ENCODE results near the gene DRD2.

DRD2 gene

DNA sequence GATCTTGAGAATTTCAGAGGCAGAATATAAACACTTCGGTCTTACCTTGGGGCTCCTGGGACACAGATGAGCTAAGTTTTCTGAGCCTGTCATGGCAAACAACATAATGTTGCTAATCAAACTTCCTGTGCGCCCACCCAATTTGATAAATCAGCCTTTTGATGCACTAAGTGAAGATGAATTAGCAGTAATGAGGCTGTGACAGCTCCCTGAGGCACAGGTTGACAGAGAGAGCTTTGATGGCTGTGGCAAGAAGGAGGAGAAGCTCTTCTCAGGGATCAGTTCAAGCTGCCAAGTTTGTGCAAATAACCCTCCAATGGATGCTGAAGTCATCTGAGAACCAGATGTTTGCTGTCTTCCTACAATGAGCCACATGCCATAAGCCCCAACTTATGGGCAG is 34.4 kb downstream of the DRD2 start:
- DNase-seq = no peak

DNA sequence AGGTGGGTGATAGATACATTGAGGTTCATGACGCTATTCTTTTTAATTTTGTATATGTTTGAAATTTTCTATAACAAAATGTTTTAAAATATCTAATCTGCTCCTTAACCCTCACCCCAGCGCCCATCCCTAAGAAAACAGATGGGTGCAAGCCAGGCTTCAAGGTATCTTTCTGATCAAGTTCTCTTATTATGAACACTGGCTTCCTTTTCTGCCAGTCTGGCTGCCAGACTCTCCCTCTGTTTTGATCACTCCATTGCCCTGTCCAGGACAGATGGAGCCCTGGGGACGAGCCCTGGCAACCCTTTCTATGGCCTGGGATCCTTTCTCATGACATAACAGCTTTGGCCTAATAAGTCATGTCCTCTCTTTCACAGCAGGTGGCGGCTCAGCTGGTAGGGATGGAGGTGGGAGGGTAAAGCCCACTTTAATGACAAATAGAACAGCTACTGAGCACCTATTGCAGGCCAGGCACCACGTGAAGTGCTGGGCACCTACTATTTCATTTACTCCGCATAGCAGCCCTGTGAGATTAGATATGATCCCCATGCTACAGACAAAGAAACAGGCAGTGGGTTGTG is 38.4 kb downstream of the DRD2 start:
- no peak for DNase-seq

- DNase-seq = no peak
These were observed 39.8 kb downstream of the DRD2 start for GRCh38 chr11:113435190-113435968.

- DNase-seq = no peak
These were observed 43.5 kb downstream of the DRD2 start for GRCh38 chr11:113431746-113432145.

DNA sequence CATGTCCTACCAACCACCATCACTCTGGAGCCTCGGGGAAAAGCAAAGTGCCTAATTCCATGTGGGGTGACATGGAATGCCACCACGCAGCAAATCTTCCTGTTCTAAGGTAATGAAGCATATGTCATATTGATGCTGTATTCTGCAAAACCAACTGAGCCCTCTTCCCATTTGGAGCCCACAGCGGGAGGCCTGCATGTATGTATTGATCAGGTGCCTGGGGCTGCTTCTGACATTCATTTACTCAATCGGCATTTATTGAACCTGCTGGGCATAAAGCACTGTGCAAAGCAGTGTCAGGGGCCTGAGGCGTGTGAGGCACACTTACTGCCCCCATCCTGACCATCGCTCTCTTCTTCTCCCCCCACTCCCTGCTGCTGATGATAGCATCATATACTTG is 48.5 kb downstream of the DRD2 start:
- no peak for DNase-seq

DNA sequence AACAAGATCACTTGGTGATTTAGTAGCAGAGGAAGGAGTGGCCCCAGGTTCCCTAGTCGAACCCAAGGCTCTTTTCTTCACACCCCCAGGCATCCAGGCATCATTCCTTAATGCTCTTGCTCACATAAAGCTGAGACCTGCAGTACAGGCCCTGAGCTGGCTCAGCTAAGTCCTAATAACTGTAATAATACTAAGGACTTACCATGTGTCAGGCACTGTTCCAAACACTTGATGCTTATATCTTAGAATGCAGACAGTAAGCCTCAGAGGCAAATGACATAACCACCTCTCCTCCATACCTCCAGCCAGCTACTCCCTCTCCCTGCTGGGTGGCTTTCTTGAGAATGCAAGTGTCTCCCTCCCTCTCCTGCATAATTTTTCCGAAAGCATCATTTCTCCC is 54.4 kb downstream of the DRD2 start:
- no peak for DNase-seq

- DNase-seq = no peak
These were observed 55.7 kb downstream of the DRD2 start for GRCh38 chr11:113419454-113420003.

GRCh38 chr11:113417428-113417827 is 57.8 kb downstream of the DRD2 start:
- DNase-seq = no peak

DNA sequence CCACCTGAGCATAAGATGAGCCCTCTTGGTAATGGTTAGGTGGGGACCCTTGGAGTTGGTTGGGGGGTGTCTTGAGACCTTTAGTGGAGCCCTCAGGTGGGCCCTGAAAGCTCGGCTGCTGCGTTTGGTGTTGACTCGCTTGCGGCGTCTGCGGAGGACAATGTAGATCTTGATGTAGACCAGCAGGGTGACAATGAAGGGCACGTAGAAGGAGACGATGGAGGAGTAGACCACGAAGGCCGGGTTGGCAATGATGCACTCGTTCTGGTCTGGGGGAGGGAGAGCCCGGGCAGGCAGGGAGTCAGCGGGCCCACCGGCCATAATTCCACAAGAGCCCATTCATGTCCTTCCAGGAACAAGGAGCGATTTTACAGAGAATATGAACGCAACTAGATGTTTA is 59.9 kb downstream of the DRD2 start:
- DNase-seq = no peak

- DNase-seq = no peak
These were observed 62.5 kb downstream of the DRD2 start for GRCh38 chr11:113412675-113413074.

DNA sequence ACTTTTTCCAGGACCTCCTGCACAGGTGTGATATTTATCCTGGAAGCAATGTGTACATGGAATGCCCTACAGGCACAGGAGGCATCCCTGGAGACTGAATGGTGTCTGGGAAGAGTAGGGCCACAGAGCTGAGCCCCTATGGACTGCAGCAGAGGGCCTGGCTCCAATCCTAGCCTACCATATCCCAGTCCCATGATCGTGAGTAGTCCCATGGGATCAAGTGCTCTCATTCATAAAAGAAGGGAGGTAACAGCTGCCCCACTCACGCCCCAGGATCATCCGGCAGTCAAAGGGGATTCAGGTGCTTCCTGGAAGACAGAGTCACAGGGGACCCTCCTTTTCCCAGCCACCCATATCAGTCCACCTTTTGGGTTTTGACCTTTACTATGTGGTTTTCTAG is 63.7 kb downstream of the DRD2 start:
- no peak for DNase-seq

DNA sequence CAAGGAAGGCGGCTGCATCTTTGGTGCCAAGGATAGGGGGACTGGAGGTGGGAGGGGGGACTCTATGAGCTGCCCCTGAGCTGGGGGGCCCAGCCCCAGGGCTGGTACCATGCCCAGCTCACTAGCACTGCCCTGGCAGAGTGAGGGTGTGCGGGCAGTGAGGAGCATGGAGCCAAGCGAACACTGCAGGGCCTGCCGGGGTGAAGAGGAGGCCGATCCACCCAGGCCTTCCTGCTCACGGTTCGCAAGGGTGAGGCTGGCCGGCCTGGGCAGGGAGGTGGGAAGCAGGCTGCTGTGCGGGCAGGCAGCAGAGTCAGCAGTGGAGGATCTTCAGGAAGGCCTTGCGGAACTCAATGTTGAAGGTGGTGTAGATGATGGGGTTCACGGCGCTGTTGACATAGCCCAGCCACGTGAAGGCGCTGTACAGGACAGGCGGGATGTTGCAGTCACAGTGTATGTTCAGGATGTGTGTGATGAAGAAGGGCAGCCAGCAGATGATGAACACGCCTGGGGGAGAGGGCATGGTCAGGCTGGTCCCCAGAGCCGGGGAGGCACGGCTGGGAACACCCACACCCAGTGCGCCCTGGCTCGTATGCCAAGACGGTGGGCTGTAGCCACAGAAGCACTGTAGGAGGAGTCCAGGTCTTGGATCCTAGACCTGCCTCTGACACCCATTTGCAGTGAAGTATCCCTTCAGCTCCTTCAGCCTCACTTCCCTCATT is 64.6 kb downstream of the DRD2 start:
- DNase-seq = no peak

- DNase-seq = no peak
These were observed 65.7 kb downstream of the DRD2 start for GRCh38 chr11:113409526-113409925.

- DNase-seq = no peak
These were observed 66.3 kb downstream of the DRD2 start for GRCh38 chr11:113408887-113409286.

DNA sequence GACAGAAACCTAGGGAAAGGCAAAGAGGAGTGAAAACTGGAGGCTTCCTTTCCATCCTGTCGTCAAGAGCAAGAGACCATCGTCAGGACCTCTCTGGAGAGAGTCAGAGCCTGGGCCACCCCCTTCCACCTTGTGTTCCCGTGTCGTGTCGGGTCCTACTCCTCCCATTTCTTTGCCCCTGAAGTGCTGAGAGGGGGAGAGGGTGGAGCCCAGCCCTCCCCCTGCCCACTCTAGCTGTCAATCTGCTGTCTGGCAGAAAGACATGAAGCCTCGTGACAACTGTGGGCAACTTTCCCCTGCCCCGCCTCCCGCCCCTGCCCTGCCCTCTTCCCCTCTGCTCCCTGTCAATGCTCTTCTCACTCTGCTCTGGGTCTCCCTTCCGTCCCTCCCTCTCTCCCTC is 67.0 kb downstream of the DRD2 start:
- no peak for DNase-seq

DNA sequence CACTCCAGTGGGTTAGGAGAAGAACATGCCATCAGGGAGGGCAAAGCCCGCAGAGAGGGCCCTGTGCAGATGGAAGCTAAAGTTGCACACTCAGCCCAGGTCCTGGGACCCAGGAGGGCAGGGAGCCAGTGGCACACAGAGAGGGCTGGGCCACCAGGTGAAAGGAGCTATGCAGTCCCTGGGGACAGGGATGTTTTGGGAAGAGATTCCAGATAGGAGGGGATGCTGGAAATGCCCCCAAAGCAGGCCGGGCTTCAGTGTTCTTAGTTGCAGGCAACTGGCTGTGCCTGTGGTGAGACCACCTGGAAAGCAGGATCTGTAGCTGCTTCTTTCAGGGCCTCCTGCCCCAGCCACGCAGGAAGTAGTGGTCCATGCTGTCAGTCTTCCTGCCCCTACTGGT is 68.0 kb downstream of the DRD2 start:
- no peak for DNase-seq

DNA sequence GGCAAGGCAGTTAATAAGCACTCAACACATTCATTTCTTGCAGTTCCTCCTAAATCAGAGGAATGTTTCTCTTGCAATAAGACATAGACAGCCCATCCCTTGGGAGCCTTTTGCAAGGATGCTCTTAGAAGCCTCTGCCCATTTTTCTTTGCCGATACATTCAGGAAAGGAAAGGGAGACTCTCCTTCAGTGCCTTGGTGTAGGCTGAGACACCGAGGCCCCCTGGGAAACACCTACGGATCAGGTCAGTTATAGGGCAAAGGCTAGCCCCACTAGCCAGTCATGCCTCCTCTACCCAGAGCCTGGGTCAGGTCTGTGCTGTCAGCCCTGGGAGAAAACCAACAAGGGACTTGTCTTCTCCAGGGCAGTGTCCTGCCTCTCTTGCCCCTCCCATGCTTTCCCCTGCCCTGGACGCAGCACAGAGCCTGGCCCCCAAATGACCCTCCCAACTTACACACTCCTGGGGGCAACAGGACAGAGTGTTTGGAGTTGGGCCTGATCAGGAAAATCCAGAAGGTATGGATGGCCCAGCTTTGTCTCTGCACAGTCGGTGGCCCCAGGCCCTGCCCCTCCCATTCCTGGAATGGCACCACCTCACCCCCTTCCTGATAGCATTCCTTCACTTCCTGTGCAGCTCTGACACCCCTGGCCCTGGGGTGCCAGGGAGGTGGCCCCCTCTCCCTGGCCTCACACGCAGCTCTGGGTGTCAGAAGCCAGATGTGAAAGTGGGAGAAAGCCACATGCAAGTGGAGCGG is 69.3 kb downstream of the DRD2 start:
- no peak for DNase-seq

- no peak for DNase-seq
These were observed 70.3 kb downstream of the DRD2 start for GRCh38 chr11:113404859-113405430.

GRCh38 chr11:113401718-113402117 is 73.5 kb downstream of the DRD2 start:
- DNase-seq = no peak

- DNase-seq = no peak
These were observed 74.5 kb downstream of the DRD2 start for GRCh38 chr11:113400631-113401230.

DNA sequence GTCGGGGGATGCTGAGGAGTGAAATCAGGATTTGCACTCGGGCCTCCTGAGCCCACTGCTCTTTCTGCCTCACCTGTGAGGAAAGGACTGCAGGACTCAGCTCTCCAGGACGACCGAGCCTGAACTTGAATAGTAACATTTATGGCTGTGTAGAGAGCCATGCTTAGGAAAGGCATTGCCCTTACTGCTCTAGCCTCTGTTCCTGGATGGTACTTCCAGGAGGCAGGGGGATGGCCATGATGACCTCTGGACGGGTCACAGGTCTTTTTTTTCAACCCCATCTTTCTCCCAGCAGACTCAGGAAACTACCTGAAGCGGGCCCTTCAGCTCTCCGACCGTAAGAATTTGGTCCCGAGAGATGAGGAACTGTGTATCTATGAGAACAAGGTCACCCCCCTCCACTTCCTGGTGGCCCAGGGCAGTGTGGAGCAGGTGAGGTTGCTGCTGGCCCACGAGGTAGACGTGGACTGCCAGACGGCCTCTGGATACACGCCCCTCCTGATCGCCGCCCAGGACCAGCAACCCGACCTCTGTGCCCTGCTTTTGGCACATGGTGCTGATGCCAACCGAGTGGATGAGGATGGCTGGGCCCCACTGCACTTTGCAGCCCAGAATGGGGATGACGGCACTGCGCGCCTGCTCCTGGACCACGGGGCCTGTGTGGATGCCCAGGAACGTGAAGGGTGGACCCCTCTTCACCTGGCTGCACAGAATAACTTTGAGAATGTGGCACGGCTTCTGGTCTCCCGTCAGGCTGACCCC is 76.3 kb downstream of the DRD2 start:
- no peak for DNase-seq

DNA sequence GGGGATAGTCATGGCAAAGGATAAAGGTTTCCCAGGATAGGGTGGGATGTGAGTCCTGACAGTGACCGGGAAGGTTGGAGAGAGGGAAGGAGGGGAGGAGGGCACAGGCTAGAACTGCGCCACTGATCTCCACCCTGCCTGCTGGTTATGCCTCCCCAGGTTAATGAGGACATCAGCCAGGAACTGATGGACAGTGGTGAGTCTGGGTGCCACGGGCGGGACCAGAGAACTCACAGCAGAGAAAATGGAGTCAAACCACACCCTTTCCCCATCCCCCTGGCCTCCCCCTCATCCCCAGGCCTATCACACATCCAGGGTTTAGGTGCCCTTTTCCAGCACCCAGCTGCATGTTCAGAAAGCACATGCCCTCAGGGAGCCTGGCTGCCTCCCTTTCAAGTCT is 77.4 kb downstream of the DRD2 start:
- DNase-seq = no peak

Measured in activated CD4-positive, alpha-beta T cell treated with anti-CD3 and anti-CD28 coated beads for 4 hours (primary cell).